Stimulated activated CD8-positive, alpha-beta memory T cell treated with anti-CD3 and anti-CD28 coated beads, Interleukin-7, amount 100 ng/mL, for 4 hours (primary cell): ENCODE data around the gene NT5C3A.
"Not testable (repeated sequence)": the region's sequence is repeated elsewhere in the genome, so short reads cannot be mapped to it uniquely, and the experiment has no call there.

Experiments used
- DNase-seq, 2 donors: peaks; one replicate each; pipeline ENCODE4 v3.0.0-alpha.2; 2020; ENCODE audit warnings: low read depth in 2 of 2

Gene NT5C3A

GRCh38 chr7:33041631-33042428 lies 20.7 kb downstream of the NT5C3A start:
- no peak for DNase-seq

- DNase-seq, result peak; percentile 42 to 50
Observed at GRCh38 chr7:33040803-33041516, 21.6 kb downstream of the NT5C3A start.

- no peak for DNase-seq
Observed at GRCh38 chr7:33039903-33040292, 22.7 kb downstream of the NT5C3A start.

- no peak for DNase-seq
Observed at GRCh38 chr7:33039257-33039902, 23.2 kb downstream of the NT5C3A start.

- no peak for DNase-seq
Observed at GRCh38 chr7:33038639-33039038, 23.9 kb downstream of the NT5C3A start.

GRCh38 chr7:33035776-33036175 lies 26.8 kb downstream of the NT5C3A start:
- DNase-seq, result no peak

GRCh38 chr7:33024189-33024757 lies 38.3 kb downstream of the NT5C3A start:
- no peak for DNase-seq

- DNase-seq, result no peak
Observed at GRCh38 chr7:33012364-33012763, 50.2 kb downstream of the NT5C3A start.

- DNase-seq, result no peak
Observed at GRCh38 chr7:33009734-33010133, 52.8 kb downstream of the NT5C3A start.

- not testable (repeated sequence) for DNase-seq
Observed at GRCh38 chr7:33005690-33006089, 56.9 kb downstream of the NT5C3A start.

- DNase-seq, result not testable (repeated sequence)
Observed at GRCh38 chr7:33005193-33005592, 57.4 kb downstream of the NT5C3A start.

- not testable (repeated sequence) for DNase-seq
Observed at GRCh38 chr7:33004104-33004616, 58.4 kb downstream of the NT5C3A start.

- DNase-seq, result not testable (repeated sequence)
Observed at GRCh38 chr7:33003111-33003510, 59.5 kb downstream of the NT5C3A start.

- DNase-seq, result not testable (repeated sequence)
Observed at GRCh38 chr7:32999380-32999779, 63.2 kb downstream of the NT5C3A start.

GRCh38 chr7:32998361-32999171 lies 64.0 kb downstream of the NT5C3A start:
- DNase-seq, result not testable (repeated sequence)

- DNase-seq, result not testable (repeated sequence)
Observed at GRCh38 chr7:32997956-32998355, 64.6 kb downstream of the NT5C3A start.

- not testable (repeated sequence) for DNase-seq
Observed at GRCh38 chr7:32992750-32993149, 69.8 kb downstream of the NT5C3A start.

- DNase-seq, result not testable (repeated sequence)
Observed at GRCh38 chr7:32991975-32992700, 70.4 kb downstream of the NT5C3A start.

GRCh38 chr7:32991068-32991585 lies 71.4 kb downstream of the NT5C3A start:
- DNase-seq, result not testable (repeated sequence)

GRCh38 chr7:32988148-32988547 lies 74.4 kb downstream of the NT5C3A start:
- not testable (repeated sequence) for DNase-seq
